HG03571 (cell line): ENCODE results near the gene GPC3.
"Not testable (repeated sequence)": the region's sequence is repeated elsewhere in the genome, so short reads cannot be mapped to it uniquely, and the experiment has no call there.

ENCODE experiments used
- ATAC-seq: cut with Tn5 transposase; IDR thresholded peaks from one replicate; pipeline ENCODE4 v1.9.1; 2021; ENCODE audit not compliant: unreplicated experiment

Gene GPC3

GRCh38 chrX:133999031-133999705, 13.8 kb upstream of the GPC3 start:
- no peak for ATAC-seq

GRCh38 chrX:133995759-133996158, 10.4 kb upstream of the GPC3 start:
- no peak for ATAC-seq

GRCh38 chrX:133994576-133994975, 9.2 kb upstream of the GPC3 start:
- ATAC-seq = no peak

GRCh38 chrX:133992882-133993281, 7.5 kb upstream of the GPC3 start:
- ATAC-seq = no peak

GRCh38 chrX:133991814-133992213, 6.4 kb upstream of the GPC3 start:
- no peak for ATAC-seq

- ATAC-seq = not testable (repeated sequence)
Measured at GRCh38 chrX:133991057-133991456, 5.7 kb upstream of the GPC3 start.

- ATAC-seq = no peak
Measured at GRCh38 chrX:133989993-133990392, 4.6 kb upstream of the GPC3 start.

- ATAC-seq = no peak
Measured at GRCh38 chrX:133989490-133989889, 4.1 kb upstream of the GPC3 start.

GRCh38 chrX:133988010-133988409, 2.6 kb upstream of the GPC3 start:
- no peak for ATAC-seq

GRCh38 chrX:133987188-133987587, 1.8 kb upstream of the GPC3 start:
- no peak for ATAC-seq

- no peak for ATAC-seq
Measured at GRCh38 chrX:133985967-133986683, 731 bp upstream of the GPC3 start.

- ATAC-seq = no peak
Measured at GRCh38 chrX:133984857-133985163, 584 bp downstream of the GPC3 start.

- ATAC-seq = no peak
Measured at GRCh38 chrX:133983974-133984845, 1.2 kb downstream of the GPC3 start.

GRCh38 chrX:133983256-133983973, 2.0 kb downstream of the GPC3 start:
- ATAC-seq = no peak

GRCh38 chrX:133981924-133982323, 3.5 kb downstream of the GPC3 start:
- ATAC-seq = no peak

GRCh38 chrX:133980832-133981588, 4.4 kb downstream of the GPC3 start:
- no peak for ATAC-seq

- no peak for ATAC-seq
Measured at GRCh38 chrX:133980406-133980805, 5.0 kb downstream of the GPC3 start.

GRCh38 chrX:133979641-133980230, 5.7 kb downstream of the GPC3 start:
- ATAC-seq = no peak

GRCh38 chrX:133973704-133974103, 11.7 kb downstream of the GPC3 start:
- ATAC-seq = no peak

- ATAC-seq = no peak
Measured at GRCh38 chrX:133972916-133973315, 12.5 kb downstream of the GPC3 start.
